ENCODE data around the gene SH3D19.

- no peak for TF ChIP-seq CTCF (IDR thresholded peaks at IDR 0.05)
- no peak for TF ChIP-seq EZH2 (IDR thresholded peaks at IDR 0.05)
Measured at GRCh38 chr4:151158979-151159378, 166.4 kb downstream of the SH3D19 start.
